HG02870 (cell line): ENCODE results near the gene KLF16.

Source experiments
- ATAC-seq: cut with Tn5 transposase; IDR thresholded peaks from one replicate; pipeline ENCODE4 v1.9.1; 2021; ENCODE audit warnings: mild to moderate bottlenecking, moderate library complexity; ENCODE audit not compliant: unreplicated experiment

Gene KLF16

GRCh38 chr19:1825909-1826556, 37.3 kb downstream of the KLF16 start:
- ATAC-seq: no peak

- ATAC-seq: no peak
Measured at GRCh38 chr19:1824252-1824622, 39.1 kb downstream of the KLF16 start.

- ATAC-seq: no peak
Measured at GRCh38 chr19:1823539-1824251, 39.7 kb downstream of the KLF16 start.

GRCh38 chr19:1823020-1823419, 40.4 kb downstream of the KLF16 start:
- ATAC-seq: no peak

GRCh38 chr19:1822210-1822609, 41.2 kb downstream of the KLF16 start:
- ATAC-seq: no peak

- ATAC-seq: no peak
Measured at GRCh38 chr19:1819341-1820255, 43.8 kb downstream of the KLF16 start.

GRCh38 chr19:1818549-1819195, 44.7 kb downstream of the KLF16 start:
- ATAC-seq: no peak

GRCh38 chr19:1817553-1818179, 45.7 kb downstream of the KLF16 start:
- no peak for ATAC-seq

GRCh38 chr19:1816530-1817298, 46.7 kb downstream of the KLF16 start:
- ATAC-seq: no peak

- no peak for ATAC-seq
Measured at GRCh38 chr19:1815605-1816529, 47.5 kb downstream of the KLF16 start.

- ATAC-seq: no peak
Measured at GRCh38 chr19:1814833-1815604, 48.4 kb downstream of the KLF16 start.

GRCh38 chr19:1814391-1814790, 49.0 kb downstream of the KLF16 start:
- ATAC-seq: no peak

GRCh38 chr19:1813192-1814182, 49.9 kb downstream of the KLF16 start:
- no peak for ATAC-seq

- ATAC-seq: peak; percentile 77
Measured at GRCh38 chr19:1812426-1813191, 50.8 kb downstream of the KLF16 start.

GRCh38 chr19:1811942-1812425, 51.4 kb downstream of the KLF16 start, which contains the start of gene ATP8B3:
Gene ATP8B3, minus strand, starts transcription at chr19:1812276. Its CDS starts 540 bp downstream, at chr19:1811736.
- ATAC-seq: no peak

GRCh38 chr19:1811472-1811894, 51.9 kb downstream of the KLF16 start:
- ATAC-seq: no peak
